Measurements from ENCODE around the gene ESYT2.
"Not testable (repeated sequence)": the region's sequence is repeated elsewhere in the genome, so short reads cannot be mapped to it uniquely, and the experiment has no call there.

ESYT2 gene
- 242 to 469 reads per million in 2 experiments for total RNA-seq

- DNase-seq (ENCODE audit: low read depth), result peak; percentile 99
Measured at GRCh38 chr7:158829342-158830210, at the start of gene ESYT2. ESYT2 (minus strand) TSS chr7:158829509; CDS start chr7:158829418, 91 bp downstream.

- not testable (repeated sequence) for DNase-seq (ENCODE audit: low read depth)
Measured at GRCh38 chr7:158878151-158879079, 49.1 kb upstream of the ESYT2 start.

GRCh38 chr7:158876984-158877383 lies 47.7 kb upstream of the ESYT2 start:
- no peak for DNase-seq (ENCODE audit: low read depth)

GRCh38 chr7:158869876-158870275 lies 40.6 kb upstream of the ESYT2 start:
- no peak for DNase-seq (ENCODE audit: low read depth)

- DNase-seq (ENCODE audit: low read depth), result no peak
Measured at GRCh38 chr7:158868764-158869410, 39.6 kb upstream of the ESYT2 start.

- DNase-seq (ENCODE audit: low read depth), result no peak
Measured at GRCh38 chr7:158867214-158867984, 38.1 kb upstream of the ESYT2 start.

- DNase-seq (ENCODE audit: low read depth), result no peak
Measured at GRCh38 chr7:158865977-158866376, 36.7 kb upstream of the ESYT2 start.

GRCh38 chr7:158865462-158865922 lies 36.2 kb upstream of the ESYT2 start:
- no peak for DNase-seq (ENCODE audit: low read depth)

- DNase-seq (ENCODE audit: low read depth), result no peak
Measured at GRCh38 chr7:158864833-158865232, 35.5 kb upstream of the ESYT2 start.

- DNase-seq (ENCODE audit: low read depth), result no peak
Measured at GRCh38 chr7:158864507-158864820, 35.2 kb upstream of the ESYT2 start.

GRCh38 chr7:158863611-158864506 lies 34.5 kb upstream of the ESYT2 start:
- peak; percentile 6 for DNase-seq (ENCODE audit: low read depth)

- DNase-seq (ENCODE audit: low read depth), result not testable (repeated sequence)
Measured at GRCh38 chr7:158862985-158863610, 33.8 kb upstream of the ESYT2 start.

- no peak for DNase-seq (ENCODE audit: low read depth)
Measured at GRCh38 chr7:158861936-158862704, 32.8 kb upstream of the ESYT2 start.

GRCh38 chr7:158861004-158861787 lies 31.9 kb upstream of the ESYT2 start:
- no peak for DNase-seq (ENCODE audit: low read depth)

- DNase-seq (ENCODE audit: low read depth), result no peak
Measured at GRCh38 chr7:158860394-158860793, 31.1 kb upstream of the ESYT2 start.

- DNase-seq (ENCODE audit: low read depth), result no peak
Measured at GRCh38 chr7:158858592-158859503, 29.5 kb upstream of the ESYT2 start.

Data from T follicular helper cell (primary cell).